ENCODE measurements around the gene UNC13C. TPM values are rescaled to one million over a fixed set of nuclear protein-coding genes. Genes with fewer than 3 reads are reported as not detected.

UNC13C gene
- total RNA-seq, 2 donors from 2014 or later: 1.2 to 4.2 TPM

- TF ChIP-seq CTCF (IDR thresholded peaks at IDR 0.05): no peak
- Histone ChIP-seq H3K4me3 (no peak overlapping the region), H3K27me3 (replicated peaks; ENCODE audit: insufficient read depth) (no peaks in the 10 kb centered on the region), H3K27ac (no peak overlapping the region), H3K36me3 (no peaks in the 10 kb centered on the region), H3K9me3 (no peaks in the 10 kb centered on the region), H3K4me1 (ENCODE audit: control insufficient read depth in 1 of 2, low read depth in 2 of 2) (no peaks in the 10 kb centered on the region)
- ATAC-seq (ENCODE audit: insufficient number of reproducible peaks, low FRiP score, low read depth) (no peak), DNase-seq (ENCODE audit: low spot score) (no peak)
Measured at GRCh38 chr15:54083991-54084390, 105.8 kb downstream of the UNC13C start.

- H3K9me3 ChIP-seq: no peaks in the 10 kb centered on the region
- H3K36me3 ChIP-seq: no peaks in the 10 kb centered on the region
- TF ChIP-seq CTCF (IDR thresholded peaks at IDR 0.05): no peak
- no peaks in the 10 kb centered on the region for H3K27me3 ChIP-seq (replicated peaks; ENCODE audit: insufficient read depth)
- no peaks in the 10 kb centered on the region for H3K4me1 ChIP-seq (ENCODE audit: control insufficient read depth in 1 of 2, low read depth in 2 of 2)
- DNase-seq (ENCODE audit: low spot score) (no peak), ATAC-seq (ENCODE audit: insufficient number of reproducible peaks, low FRiP score, low read depth) (no peak)
- no peak overlapping the region for H3K4me3 ChIP-seq
- H3K27ac ChIP-seq: no peak overlapping the region
Measured at GRCh38 chr15:54088837-54089236, 110.6 kb downstream of the UNC13C start.

GRCh38 chr15:54089776-54090175 is 111.5 kb downstream of the UNC13C start:
- no peaks in the 10 kb centered on the region for H3K9me3 ChIP-seq
- H3K36me3 ChIP-seq: no peaks in the 10 kb centered on the region
- no peak for ATAC-seq (ENCODE audit: insufficient number of reproducible peaks, low FRiP score, low read depth)
- no peaks in the 10 kb centered on the region for H3K27me3 ChIP-seq (replicated peaks; ENCODE audit: insufficient read depth)
- H3K4me1 ChIP-seq (ENCODE audit: control insufficient read depth in 1 of 2, low read depth in 2 of 2): no peaks in the 10 kb centered on the region
- no peak overlapping the region for H3K4me3 ChIP-seq
- DNase-seq (ENCODE audit: low spot score): no peak
- no peak for TF ChIP-seq CTCF (IDR thresholded peaks at IDR 0.05)
- no peak overlapping the region for H3K27ac ChIP-seq

- no peak for TF ChIP-seq CTCF (IDR thresholded peaks at IDR 0.05)
- H3K9me3 ChIP-seq: no peaks in the 10 kb centered on the region
- no peaks in the 10 kb centered on the region for H3K4me1 ChIP-seq (ENCODE audit: control insufficient read depth in 1 of 2, low read depth in 2 of 2)
- no peak overlapping the region for H3K4me3 ChIP-seq
- DNase-seq (ENCODE audit: low spot score) (no peak), ATAC-seq (ENCODE audit: insufficient number of reproducible peaks, low FRiP score, low read depth) (no peak)
- H3K27me3 ChIP-seq (replicated peaks; ENCODE audit: insufficient read depth): no peaks in the 10 kb centered on the region
- H3K27ac ChIP-seq: no peak overlapping the region
- H3K36me3 ChIP-seq: no peaks in the 10 kb centered on the region
Measured at GRCh38 chr15:54091651-54092050, 113.4 kb downstream of the UNC13C start.

- H3K4me3 ChIP-seq: no peak overlapping the region
- DNase-seq (ENCODE audit: low spot score) (no peak), ATAC-seq (ENCODE audit: insufficient number of reproducible peaks, low FRiP score, low read depth) (no peak)
- no peaks in the 10 kb centered on the region for H3K9me3 ChIP-seq
- H3K27ac ChIP-seq: no peak overlapping the region
- no peaks in the 10 kb centered on the region for H3K27me3 ChIP-seq (replicated peaks; ENCODE audit: insufficient read depth)
- no peaks in the 10 kb centered on the region for H3K4me1 ChIP-seq (ENCODE audit: control insufficient read depth in 1 of 2, low read depth in 2 of 2)
- no peaks in the 10 kb centered on the region for H3K36me3 ChIP-seq
- no peak for TF ChIP-seq CTCF (IDR thresholded peaks at IDR 0.05)
Measured at GRCh38 chr15:54094661-54095060, 116.4 kb downstream of the UNC13C start.

Measured in thoracic aorta (tissue), 2 donors.